ENCODE measurements around the gene SLC7A1. TPM values are rescaled to one million over a fixed set of nuclear protein-coding genes. Genes with fewer than 3 reads are reported as not detected.

SLC7A1 gene
- total RNA-seq, 2 experiments from 2014 or later: 11.3 to 12.3 TPM

DNA sequence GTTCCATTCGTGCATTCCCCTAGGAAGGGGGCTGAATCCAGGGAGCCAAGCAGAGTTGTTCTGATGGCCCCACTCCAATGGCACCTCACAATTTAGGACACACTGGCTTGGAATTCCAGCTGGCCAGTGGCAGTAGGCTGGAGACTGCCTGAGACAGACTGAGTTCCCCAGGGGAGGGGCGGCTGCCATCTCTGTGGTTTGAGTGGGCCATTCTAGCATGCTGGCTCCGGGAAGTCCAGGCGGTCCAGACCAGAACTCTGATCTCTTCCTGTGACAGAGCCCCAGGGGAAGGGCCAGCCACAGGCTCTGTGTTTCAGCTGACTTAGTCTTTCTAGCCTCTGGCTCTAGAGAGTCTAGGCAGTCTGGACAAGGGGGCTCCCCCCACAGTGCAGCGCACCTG lies 29.5 kb upstream of the SLC7A1 start:
- Histone ChIP-seq H3K27ac (ENCODE audit: low read depth in 1 of 2, low read length in 2 of 2) (no peak overlapping the region), H3K4me3 (ENCODE audit: low read length) (no peak overlapping the region), H3K9me3 (ENCODE audit: control insufficient read depth in 1 of 2, insufficient read depth in 1 of 2, low read length in 2 of 2) (no peaks in the 10 kb centered on the region), H3K36me3 (ENCODE audit: insufficient read depth, low read length) (no peaks in the 10 kb centered on the region), H3K4me1 (ENCODE audit: insufficient read depth, low read length) (no peaks in the 10 kb centered on the region), H3K27me3 (ENCODE audit: control insufficient read depth in 1 of 2, insufficient read depth in 2 of 2, low read length in 2 of 2) (no peaks in the 10 kb centered on the region)
- intact Hi-C loops (cut with DNase I, micrococcal nuclease): no loop called here
- peaks cover 19% of the 10 kb centered on the region for H3K27me3 Mint-ChIP-seq
- TF ChIP-seq, protein P1, sequence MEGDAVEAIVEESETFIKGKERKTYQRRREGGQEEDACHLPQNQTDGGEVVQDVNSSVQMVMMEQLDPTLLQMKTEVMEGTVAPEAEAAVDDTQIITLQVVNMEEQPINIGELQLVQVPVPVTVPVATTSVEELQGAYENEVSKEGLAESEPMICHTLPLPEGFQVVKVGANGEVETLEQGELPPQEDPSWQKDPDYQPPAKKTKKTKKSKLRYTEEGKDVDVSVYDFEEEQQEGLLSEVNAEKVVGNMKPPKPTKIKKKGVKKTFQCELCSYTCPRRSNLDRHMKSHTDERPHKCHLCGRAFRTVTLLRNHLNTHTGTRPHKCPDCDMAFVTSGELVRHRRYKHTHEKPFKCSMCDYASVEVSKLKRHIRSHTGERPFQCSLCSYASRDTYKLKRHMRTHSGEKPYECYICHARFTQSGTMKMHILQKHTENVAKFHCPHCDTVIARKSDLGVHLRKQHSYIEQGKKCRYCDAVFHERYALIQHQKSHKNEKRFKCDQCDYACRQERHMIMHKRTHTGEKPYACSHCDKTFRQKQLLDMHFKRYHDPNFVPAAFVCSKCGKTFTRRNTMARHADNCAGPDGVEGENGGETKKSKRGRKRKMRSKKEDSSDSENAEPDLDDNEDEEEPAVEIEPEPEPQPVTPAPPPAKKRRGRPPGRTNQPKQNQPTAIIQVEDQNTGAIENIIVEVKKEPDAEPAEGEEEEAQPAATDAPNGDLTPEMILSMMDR (IDR thresholded peaks at IDR 0.05): no peak
- DNase-seq: no peak
- no peaks in the 10 kb centered on the region for H3K36me3 Mint-ChIP-seq (ENCODE audit: low read depth)
- no peak overlapping the region for H3K27ac Mint-ChIP-seq
- no peaks in the 10 kb centered on the region for H3K4me1 Mint-ChIP-seq (ENCODE audit: low read depth)
- ChIA-PET CTCF (no interaction called here), POLR2A (no interaction called here)
- no peak for ATAC-seq (ENCODE audit: poor library complexity)
- H3K9me3 Mint-ChIP-seq: no peaks in the 10 kb centered on the region
- H3K4me3 Mint-ChIP-seq: no peak overlapping the region

DNA sequence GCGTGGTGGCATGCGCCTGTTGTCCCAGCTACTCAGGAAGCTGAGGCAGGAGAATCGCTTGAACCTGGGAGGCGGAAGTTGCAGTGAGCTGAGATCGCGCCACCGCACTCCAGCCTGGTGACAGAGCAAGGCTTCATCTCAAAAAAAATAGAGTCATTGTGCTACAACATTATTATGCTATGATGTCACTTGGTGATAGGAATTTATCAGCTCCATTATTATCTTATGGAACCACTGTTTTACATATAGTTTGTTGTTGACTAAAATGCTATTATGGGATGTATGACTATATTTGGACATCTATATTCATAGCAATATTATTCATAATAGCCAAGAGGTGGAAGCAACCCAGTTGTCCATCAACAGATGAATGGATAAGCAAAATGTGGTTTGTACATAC lies 26.4 kb upstream of the SLC7A1 start:
- CTCF ChIA-PET: no interaction called here
- H3K9me3 ChIP-seq (ENCODE audit: control insufficient read depth in 1 of 2, insufficient read depth in 1 of 2, low read length in 2 of 2): no peaks in the 10 kb centered on the region
- TF ChIP-seq, protein P1 (IDR thresholded peaks at IDR 0.05): no peak
- H3K4me3 ChIP-seq (ENCODE audit: low read length): no peak overlapping the region
- no peak for ATAC-seq (ENCODE audit: poor library complexity)
- no peaks in the 10 kb centered on the region for H3K36me3 ChIP-seq (ENCODE audit: insufficient read depth, low read length)
- no peak for DNase-seq
- Mint-ChIP-seq H3K9me3 (peaks cover 2% of the 10 kb centered on the region), H3K4me1 (ENCODE audit: low read depth) (no peaks in the 10 kb centered on the region), H3K27ac (no peak overlapping the region), H3K4me3 (no peak overlapping the region), H3K36me3 (ENCODE audit: low read depth) (no peaks in the 10 kb centered on the region), H3K27me3 (peaks cover 37% of the 10 kb centered on the region)
- no peaks in the 10 kb centered on the region for H3K4me1 ChIP-seq (ENCODE audit: insufficient read depth, low read length)
- H3K27ac ChIP-seq (ENCODE audit: low read depth in 1 of 2, low read length in 2 of 2): no peak overlapping the region
- intact Hi-C loops (cut with DNase I, micrococcal nuclease): no loop called here
- POLR2A ChIA-PET: no interaction called here
- H3K27me3 ChIP-seq (ENCODE audit: control insufficient read depth in 1 of 2, insufficient read depth in 2 of 2, low read length in 2 of 2): no peaks in the 10 kb centered on the region

DNA sequence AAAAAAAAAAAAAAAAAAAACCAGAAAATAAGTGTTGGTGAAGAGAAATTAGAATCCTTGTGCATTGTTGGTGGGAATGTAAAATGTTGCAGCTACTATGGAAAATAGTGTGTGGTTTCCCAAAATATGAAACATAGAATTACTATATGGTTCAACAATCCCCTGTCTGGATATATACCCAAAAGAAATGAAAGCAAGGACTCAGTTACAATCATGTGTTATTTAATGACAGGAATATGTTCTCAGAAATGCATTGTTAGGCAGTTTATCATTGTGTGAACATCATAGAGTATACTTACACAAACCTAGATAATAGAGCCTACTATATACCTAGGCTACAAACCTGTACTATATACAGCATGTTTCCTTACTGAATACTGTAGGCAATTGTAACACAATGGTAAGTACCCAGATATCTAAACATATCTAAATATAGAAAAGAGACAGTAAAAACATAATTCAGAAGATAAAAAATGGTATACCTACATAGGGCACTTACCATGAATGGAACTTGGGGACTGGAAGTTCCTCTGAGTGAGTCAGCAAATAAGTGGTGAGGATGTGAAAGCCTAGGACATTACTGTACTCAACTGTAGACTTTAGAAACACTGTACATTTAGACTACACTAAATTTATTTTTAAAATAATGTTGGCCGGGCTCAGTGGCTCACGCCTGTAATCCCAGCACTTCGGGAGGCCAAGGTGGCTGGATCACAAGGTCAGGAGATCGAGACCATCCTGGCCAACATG lies 25.7 kb upstream of the SLC7A1 start:
- CTCF ChIA-PET: no interaction called here
- no peaks in the 10 kb centered on the region for H3K27me3 ChIP-seq (ENCODE audit: control insufficient read depth in 1 of 2, insufficient read depth in 2 of 2, low read length in 2 of 2)

More for the DNA sequence above, 25.7 kb upstream of the SLC7A1 start:
- H3K4me3 Mint-ChIP-seq: no peak overlapping the region
- ATAC-seq (ENCODE audit: poor library complexity): no peak
- H3K9me3 Mint-ChIP-seq: peaks cover 2% of the 10 kb centered on the region
- Histone ChIP-seq H3K4me3 (ENCODE audit: low read length) (no peak overlapping the region), H3K4me1 (ENCODE audit: insufficient read depth, low read length) (no peaks in the 10 kb centered on the region), H3K36me3 (ENCODE audit: insufficient read depth, low read length) (no peaks in the 10 kb centered on the region), H3K9me3 (ENCODE audit: control insufficient read depth in 1 of 2, insufficient read depth in 1 of 2, low read length in 2 of 2) (no peaks in the 10 kb centered on the region), H3K27ac (ENCODE audit: low read depth in 1 of 2, low read length in 2 of 2) (no peak overlapping the region)
- H3K27ac Mint-ChIP-seq: no peak overlapping the region
- DNase-seq: no peak
- H3K4me1 Mint-ChIP-seq (ENCODE audit: low read depth): no peaks in the 10 kb centered on the region
- POLR2A ChIA-PET: no interaction called here
- TF ChIP-seq, protein P1 (IDR thresholded peaks at IDR 0.05): no peak
- H3K36me3 Mint-ChIP-seq (ENCODE audit: low read depth): no peaks in the 10 kb centered on the region
- H3K27me3 Mint-ChIP-seq: peaks cover 42% of the 10 kb centered on the region
- intact Hi-C loops (cut with DNase I, micrococcal nuclease): no loop called here

Measured in CD4-positive, alpha-beta T cell (primary cell).